A549 (cell line): ENCODE data around the gene INSC. TPM values are rescaled to one million over a fixed set of nuclear protein-coding genes. Genes with fewer than 3 reads are reported as not detected.

Source experiments
- ATAC-seq, 2 experiments: fragments of 200-7000 bp in 1 of 2; fragments of >200 bp in 1 of 2; cut with Nextera tagmentation in 1 of 2; cut with Tn5 transposase in 1 of 2; 3 replicates each; pipeline versions ENCODE4 v1.8.0 to v1.9.1; 2018 to 2020; ENCODE audit warnings: mild to moderate bottlenecking in 1 of 2, moderate library complexity in 1 of 2
- CTCF ChIA-PET: fragments of 300-600 bp; sonication (Branson Sonifier 250); formaldehyde crosslinking; extraction: SDS; loops from one replicate; lab custom pipeline; 2021; ENCODE audit warnings: antibody characterized with exemption, inconsistent platforms; lab: Yijun Ruan, JAX
- POLR2A ChIA-PET: fragments of 350-600 bp; formaldehyde crosslinking; extraction: SDS; loops from one replicate; lab custom pipeline; 2021; ENCODE audit warnings: antibody characterized with exemption, inconsistent platforms; lab: Yijun Ruan, JAX
- DNase-seq, 2 experiments: peaks; one replicate each; pipeline versions ENCODE4 v3.0.0 to v3.0.0-alpha.2; 2011 to 2016; ENCODE audit warnings: low read depth in 1 of 2, low spot score in 1 of 2
- FAIRE-seq: peaks from 2 replicates; lab custom pipeline; 2011; peaks lifted over from hg19 to GRCh38; lab: Jason Lieb, UNC
- H3K27ac ChIP-seq, 2 experiments: fragments of >200 bp; sonication (Bioruptor Twin); formaldehyde crosslinking; 3 replicates each; pipeline ENCODE4 v1.5.1; 2016 to 2017
- H3K4me1 ChIP-seq: fragments of >200 bp; sonication (Bioruptor Twin); formaldehyde crosslinking; 3 replicates; pipeline ENCODE4 v1.6.1; 2016
- H3K4me2 ChIP-seq: fragments of >200 bp; sonication (Bioruptor Twin); formaldehyde crosslinking; 3 replicates; pipeline ENCODE4 v1.6.1; 2016
- H3K4me3 ChIP-seq: fragments of >200 bp; sonication (Bioruptor Twin); formaldehyde crosslinking; 3 replicates; pipeline ENCODE4 v1.5.1; 2016
- H3K9me3 ChIP-seq: fragments of >200 bp; sonication (Bioruptor Twin); formaldehyde crosslinking; 3 replicates; pipeline ENCODE4 v1.6.1; 2016
- BHLHE40 ChIP-seq: IDR thresholded peaks from 2 replicates; pipeline ENCODE4 v1.6.1; 2012; ENCODE audit warnings: low read depth, low read length, inconsistent platforms
- CBX8 ChIP-seq: fragments of 200-600 bp; sonication (generic); IDR thresholded peaks from 2 replicates; pipeline ENCODE4 v1.6.1; 2016
- CEBPB ChIP-seq, 2 experiments: fragments of >200 bp in 1 of 2; sonication (Bioruptor Twin) in 1 of 2; formaldehyde crosslinking in 1 of 2; IDR thresholded peaks; 2 replicates each; pipeline ENCODE4 v1.6.1; 2012 to 2016
- CHD2 ChIP-seq: fragments of 150-350 bp; IDR thresholded peaks from 2 replicates; pipeline ENCODE4 v1.6.1; 2014; ENCODE audit warnings: low read length; ENCODE audit not compliant: partially characterized antibody
- EHF ChIP-seq: fragments of 250-450 bp; sonication (Bioruptor Pico); IDR thresholded peaks from 2 replicates; pipeline ENCODE4 v1.5.0; 2020; ENCODE audit warnings: mild to moderate bottlenecking
- EHMT2 ChIP-seq: fragments of 200-600 bp; sonication (generic); IDR thresholded peaks from 2 replicates; pipeline ENCODE4 v1.6.1; 2016; ENCODE audit warnings: antibody characterized with exemption, low read depth, mild to moderate bottlenecking, moderate library complexity
- EP300 ChIP-seq, 2 experiments: fragments of >200 bp; sonication (Bioruptor Twin); formaldehyde crosslinking; IDR thresholded peaks; 2 replicates in 1 of 2; 3 replicates in 1 of 2; pipeline ENCODE4 v1.6.1; 2016 to 2017
- FOSB ChIP-seq: fragments of 250-450 bp; sonication (Bioruptor Pico); IDR thresholded peaks from 2 replicates; pipeline ENCODE4 v1.5.0; 2020; ENCODE audit warnings: mild to moderate bottlenecking, moderate library complexity
- FOXS1 ChIP-seq: fragments of 250-450 bp; sonication (Bioruptor Pico); IDR thresholded peaks from 2 replicates; pipeline ENCODE4 v1.5.0; 2020; ENCODE audit warnings: mild to moderate bottlenecking, moderate library complexity
- HDAC2 ChIP-seq: fragments of 200-600 bp; sonication (generic); IDR thresholded peaks from 2 replicates; pipeline ENCODE4 v1.6.1; 2016
- HEYL ChIP-seq: fragments of 250-450 bp; sonication (Bioruptor Pico); IDR thresholded peaks from 2 replicates; pipeline ENCODE4 v1.8.0; 2021; ENCODE audit warnings: mild to moderate bottlenecking, moderate library complexity
- HOXB13 ChIP-seq: fragments of 250-450 bp; sonication (Bioruptor Pico); IDR thresholded peaks from 2 replicates; pipeline ENCODE4 v1.5.0; 2020; ENCODE audit warnings: low read depth, mild to moderate bottlenecking, moderate library complexity
- HOXB5 ChIP-seq: fragments of 250-450 bp; sonication (Bioruptor Pico); IDR thresholded peaks from 2 replicates; pipeline ENCODE4 v1.5.0; 2020; ENCODE audit warnings: mild to moderate bottlenecking, moderate library complexity
- JUN ChIP-seq, 2 experiments: fragments of >200 bp; sonication (Bioruptor Twin); formaldehyde crosslinking; IDR thresholded peaks; 2 replicates in 1 of 2; 3 replicates in 1 of 2; pipeline ENCODE4 v1.6.1; 2016 to 2017
- JUNB ChIP-seq: fragments of >200 bp; sonication (Bioruptor Twin); formaldehyde crosslinking; IDR thresholded peaks from 2 replicates; pipeline ENCODE4 v1.6.1; 2016
- KDM1A ChIP-seq: fragments of 200-600 bp; sonication (generic); IDR thresholded peaks from 2 replicates; pipeline ENCODE4 v1.6.1; 2016; ENCODE audit warnings: low read depth, mild to moderate bottlenecking
- MAZ ChIP-seq: fragments of 150-350 bp; IDR thresholded peaks from 2 replicates; pipeline ENCODE4 v1.6.1; 2014; ENCODE audit warnings: antibody characterized with exemption, low read depth, low read length, borderline replicate concordance
- MYC ChIP-seq: IDR thresholded peaks from 2 replicates; pipeline ENCODE4 v1.6.1; 2012; ENCODE audit warnings: mild to moderate bottlenecking, inconsistent platforms, low read length, improper control_type of control experiment, borderline replicate concordance
- NFE2L2 ChIP-seq: fragments of 150-350 bp; conservative IDR thresholded peaks from 2 replicates; pipeline ENCODE4 v1.6.1; 2014; ENCODE audit warnings: low read length
- POLR2AphosphoS2 ChIP-seq: conservative IDR thresholded peaks from 2 replicates; pipeline ENCODE4 v1.6.1; 2012; ENCODE audit warnings: low read length, improper control_type of control experiment, inconsistent platforms
- RNF2 ChIP-seq: fragments of 200-600 bp; sonication (generic); IDR thresholded peaks from 2 replicates; pipeline ENCODE4 v1.6.1; 2016; ENCODE audit warnings: low read depth, mild to moderate bottlenecking, antibody characterized with exemption, moderate library complexity, borderline replicate concordance
- SREBF2 ChIP-seq: fragments of 450-650 bp; IDR thresholded peaks from 2 replicates; pipeline ENCODE4 v1.6.1; 2014; ENCODE audit warnings: mild to moderate bottlenecking, moderate library complexity
- ZFP36 ChIP-seq: fragments of 450-650 bp; IDR thresholded peaks from 2 replicates; pipeline ENCODE4 v1.6.1; 2014; ENCODE audit warnings: borderline replicate concordance; ENCODE audit not compliant: partially characterized antibody
- ZNF302 ChIP-seq: fragments of 250-450 bp; sonication (Bioruptor Pico); IDR thresholded peaks from 2 replicates; pipeline ENCODE4 v1.9.0; 2021; ENCODE audit warnings: inconsistent platforms, mild to moderate bottlenecking, moderate library complexity
- WGBS: methylation state at CpG from one replicate; pipeline ENCODE4 v1.1.6; 2017; ENCODE audit errors: missing lambda C conversion rate; 5-methylcytosine and 5-hydroxymethylcytosine counted together
- polyA plus RNA-seq, 4 experiments: library from polyadenylated mRNA; depleted of rRNA in 3 of 4; stranded (reverse); fragments of >200 nt; fragmentation: RNase III in 1 of 4; extraction: RNeasy Plus Mini Kit Qiagen cat#74134 plus additional on column Dnase treatment in 1 of 4; gene quantifications; 2 replicates in 3 of 4; 3 replicates in 1 of 4; pipeline ENCODE4 v1.2.3, GENCODE V29; 2011 to 2017
- TF ChIP-seq, protein P1 (sequence below): fragments of >200 bp; sonication (Bioruptor Twin); formaldehyde crosslinking; IDR thresholded peaks from 2 replicates; pipeline ENCODE4 v1.6.1; 2016
- TF ChIP-seq, protein P2 (sequence below): IDR thresholded peaks from 2 replicates; pipeline ENCODE4 v1.6.1; 2012; ENCODE audit warnings: low read depth, borderline replicate concordance
- TF ChIP-seq, protein P3 (sequence below): fragments of 250-450 bp; sonication (Bioruptor Pico); IDR thresholded peaks from 2 replicates; pipeline ENCODE4 v1.5.0; 2020; ENCODE audit warnings: low read depth, mild to moderate bottlenecking, moderate library complexity
- TF ChIP-seq, protein P4 (sequence below): IDR thresholded peaks from 2 replicates; pipeline ENCODE4 v1.6.1; 2012
- TF ChIP-seq, protein P5 (sequence below): fragments of 150-350 bp; IDR thresholded peaks from 2 replicates; pipeline ENCODE4 v1.6.1; 2014; ENCODE audit warnings: low read depth, mild to moderate bottlenecking, low read length
- TF ChIP-seq, protein P6 (sequence below): fragments of 200-600 bp; sonication (generic); IDR thresholded peaks from 2 replicates; pipeline ENCODE4 v1.6.1; 2016; ENCODE audit warnings: antibody characterized with exemption, mild to moderate bottlenecking, moderate library complexity

The INSC gene
- polyA plus RNA-seq, 2 of the 4 experiments (the other 2 are of a cell fraction), result not detected

DNA sequence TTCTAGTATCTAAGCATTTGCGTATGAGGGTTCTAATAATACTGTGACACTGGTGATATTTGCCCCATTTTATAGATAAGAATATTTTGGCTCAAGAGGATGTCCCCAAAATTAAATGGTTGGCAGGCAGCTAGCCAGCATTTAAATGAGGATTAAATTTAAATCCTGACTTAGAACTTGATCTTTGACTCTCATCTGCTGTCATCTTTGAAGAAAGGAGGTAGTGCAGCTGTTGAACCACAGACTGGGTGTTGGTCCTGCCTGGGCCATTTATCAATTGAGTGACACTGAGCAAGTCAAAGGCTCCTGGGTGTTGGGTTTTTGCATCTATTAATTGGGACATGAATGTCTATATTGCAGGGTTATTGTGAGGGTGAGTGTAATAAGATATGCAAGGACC is 112.3 kb downstream of the INSC start:
- WGBS, result 91% methylated on average over 1 of the region's 1 CpG
- H3K27ac ChIP-seq, result no peak overlapping the region
- ATAC-seq (no peak), DNase-seq (no peak), FAIRE-seq (no peak)
- no peak for TF ChIP-seq POLR2AphosphoS2
- no peak for TF ChIP-seq EP300 (IDR thresholded peaks at IDR 0.05)
- TF ChIP-seq, protein P1, sequence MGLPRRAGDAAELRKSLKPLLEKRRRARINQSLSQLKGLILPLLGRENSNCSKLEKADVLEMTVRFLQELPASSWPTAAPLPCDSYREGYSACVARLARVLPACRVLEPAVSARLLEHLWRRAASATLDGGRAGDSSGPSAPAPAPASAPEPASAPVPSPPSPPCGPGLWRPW, result no peak
- TF ChIP-seq, protein P2, sequence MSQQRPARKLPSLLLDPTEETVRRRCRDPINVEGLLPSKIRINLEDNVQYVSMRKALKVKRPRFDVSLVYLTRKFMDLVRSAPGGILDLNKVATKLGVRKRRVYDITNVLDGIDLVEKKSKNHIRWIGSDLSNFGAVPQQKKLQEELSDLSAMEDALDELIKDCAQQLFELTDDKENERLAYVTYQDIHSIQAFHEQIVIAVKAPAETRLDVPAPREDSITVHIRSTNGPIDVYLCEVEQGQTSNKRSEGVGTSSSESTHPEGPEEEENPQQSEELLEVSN, result no peak
- TF ChIP-seq FOXS1 (CRISPR knock-in tag), result no peak
- TF ChIP-seq, protein P3, sequence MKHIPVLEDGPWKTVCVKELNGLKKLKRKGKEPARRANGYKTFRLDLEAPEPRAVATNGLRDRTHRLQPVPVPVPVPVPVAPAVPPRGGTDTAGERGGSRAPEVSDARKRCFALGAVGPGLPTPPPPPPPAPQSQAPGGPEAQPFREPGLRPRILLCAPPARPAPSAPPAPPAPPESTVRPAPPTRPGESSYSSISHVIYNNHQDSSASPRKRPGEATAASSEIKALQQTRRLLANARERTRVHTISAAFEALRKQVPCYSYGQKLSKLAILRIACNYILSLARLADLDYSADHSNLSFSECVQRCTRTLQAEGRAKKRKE (CRISPR knock-in tag), result no peak
- no peak for TF ChIP-seq EHF (CRISPR knock-in tag)
- TF ChIP-seq CEBPB (IDR thresholded peaks at IDR 0.05), result no peak
- no peak for TF ChIP-seq ZNF302 (CRISPR knock-in tag)
- TF ChIP-seq HOXB13 (CRISPR knock-in tag), result no peak
- no peak for TF ChIP-seq HEYL (CRISPR knock-in tag)
- TF ChIP-seq, protein P4, sequence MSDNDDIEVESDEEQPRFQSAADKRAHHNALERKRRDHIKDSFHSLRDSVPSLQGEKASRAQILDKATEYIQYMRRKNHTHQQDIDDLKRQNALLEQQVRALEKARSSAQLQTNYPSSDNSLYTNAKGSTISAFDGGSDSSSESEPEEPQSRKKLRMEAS, result no peak
- ChIA-PET CTCF (interaction anchor here (1.6 kb wide), 1 partner anchor 31 kb away, joined by 5 read pairs; no protein-coding TSS in a partner anchor), POLR2A (no interaction called here)
- no peaks in the 10 kb centered on the region for H3K4me1 ChIP-seq
- no peak overlapping the region for H3K4me3 ChIP-seq
- H3K9me3 ChIP-seq, result no peaks in the 10 kb centered on the region
- H3K4me2 ChIP-seq, result no peak overlapping the region

DNA sequence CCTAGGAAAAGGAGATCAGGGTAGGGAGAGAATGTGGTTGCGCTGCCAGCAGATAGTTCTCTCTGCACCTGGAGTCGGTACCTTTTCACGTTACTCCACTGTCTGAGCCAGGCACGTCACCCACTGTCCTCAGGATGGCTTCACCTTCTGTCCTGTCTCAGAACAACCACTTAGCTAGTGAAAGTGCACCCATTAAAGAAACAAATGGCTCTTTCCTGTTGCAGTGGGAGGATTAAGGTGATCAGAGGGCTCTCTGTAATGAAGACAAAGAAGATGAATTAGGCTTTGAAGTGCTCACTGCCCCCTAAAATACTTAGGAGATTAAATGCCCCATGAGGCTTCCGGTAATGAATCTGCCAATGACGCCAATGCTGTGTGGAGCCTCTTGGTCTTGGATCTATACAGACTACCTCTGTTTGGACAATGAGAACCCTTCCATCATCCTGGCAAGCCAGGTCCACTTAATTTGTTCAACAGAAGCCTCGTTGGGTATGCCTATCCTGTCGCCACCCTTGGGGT is 113.7 kb downstream of the INSC start:
- WGBS, result 26% methylated on average over 8 of the region's 8 CpGs

DNA sequence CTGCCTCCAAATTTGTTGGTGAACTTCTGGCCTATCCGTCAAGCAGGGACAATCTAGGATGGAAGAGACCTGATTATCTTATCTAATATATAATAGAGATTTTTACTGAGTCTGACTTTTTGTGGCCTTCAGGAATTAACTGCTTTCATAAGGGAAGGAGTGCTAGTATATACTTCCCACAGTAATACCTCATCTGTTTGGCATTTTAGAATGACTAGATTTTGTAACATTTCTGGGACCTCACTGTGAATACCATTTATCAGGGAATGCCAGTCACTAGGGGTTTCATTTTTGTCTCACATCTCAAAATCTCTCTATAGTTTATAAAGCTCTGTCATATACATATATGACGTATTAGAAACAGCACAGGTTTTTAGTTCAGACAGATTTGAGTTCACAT is 114.3 kb downstream of the INSC start:
- ChIA-PET CTCF (no interaction called here), POLR2A (no interaction called here)
- Histone ChIP-seq H3K4me2 (no peak overlapping the region), H3K9me3 (no peaks in the 10 kb centered on the region), H3K4me3 (no peak overlapping the region), H3K4me1 (no peaks in the 10 kb centered on the region), H3K27ac (no peak overlapping the region)
- no peak for DNase-seq
- WGBS, result 0% methylated on average over 2 of the region's 2 CpGs
- no peak for FAIRE-seq
- no peak for ATAC-seq
- TF ChIP-seq FOSB (CRISPR knock-in tag) (no peak), MAZ (no peak), JUNB (no peak), MYC (no peak), ZFP36 (no peak), KDM1A (no peak), NFE2L2 (no peak)
- TF ChIP-seq, protein P5, sequence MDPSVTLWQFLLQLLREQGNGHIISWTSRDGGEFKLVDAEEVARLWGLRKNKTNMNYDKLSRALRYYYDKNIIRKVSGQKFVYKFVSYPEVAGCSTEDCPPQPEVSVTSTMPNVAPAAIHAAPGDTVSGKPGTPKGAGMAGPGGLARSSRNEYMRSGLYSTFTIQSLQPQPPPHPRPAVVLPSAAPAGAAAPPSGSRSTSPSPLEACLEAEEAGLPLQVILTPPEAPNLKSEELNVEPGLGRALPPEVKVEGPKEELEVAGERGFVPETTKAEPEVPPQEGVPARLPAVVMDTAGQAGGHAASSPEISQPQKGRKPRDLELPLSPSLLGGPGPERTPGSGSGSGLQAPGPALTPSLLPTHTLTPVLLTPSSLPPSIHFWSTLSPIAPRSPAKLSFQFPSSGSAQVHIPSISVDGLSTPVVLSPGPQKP, result no peak
- TF ChIP-seq, protein P6, sequence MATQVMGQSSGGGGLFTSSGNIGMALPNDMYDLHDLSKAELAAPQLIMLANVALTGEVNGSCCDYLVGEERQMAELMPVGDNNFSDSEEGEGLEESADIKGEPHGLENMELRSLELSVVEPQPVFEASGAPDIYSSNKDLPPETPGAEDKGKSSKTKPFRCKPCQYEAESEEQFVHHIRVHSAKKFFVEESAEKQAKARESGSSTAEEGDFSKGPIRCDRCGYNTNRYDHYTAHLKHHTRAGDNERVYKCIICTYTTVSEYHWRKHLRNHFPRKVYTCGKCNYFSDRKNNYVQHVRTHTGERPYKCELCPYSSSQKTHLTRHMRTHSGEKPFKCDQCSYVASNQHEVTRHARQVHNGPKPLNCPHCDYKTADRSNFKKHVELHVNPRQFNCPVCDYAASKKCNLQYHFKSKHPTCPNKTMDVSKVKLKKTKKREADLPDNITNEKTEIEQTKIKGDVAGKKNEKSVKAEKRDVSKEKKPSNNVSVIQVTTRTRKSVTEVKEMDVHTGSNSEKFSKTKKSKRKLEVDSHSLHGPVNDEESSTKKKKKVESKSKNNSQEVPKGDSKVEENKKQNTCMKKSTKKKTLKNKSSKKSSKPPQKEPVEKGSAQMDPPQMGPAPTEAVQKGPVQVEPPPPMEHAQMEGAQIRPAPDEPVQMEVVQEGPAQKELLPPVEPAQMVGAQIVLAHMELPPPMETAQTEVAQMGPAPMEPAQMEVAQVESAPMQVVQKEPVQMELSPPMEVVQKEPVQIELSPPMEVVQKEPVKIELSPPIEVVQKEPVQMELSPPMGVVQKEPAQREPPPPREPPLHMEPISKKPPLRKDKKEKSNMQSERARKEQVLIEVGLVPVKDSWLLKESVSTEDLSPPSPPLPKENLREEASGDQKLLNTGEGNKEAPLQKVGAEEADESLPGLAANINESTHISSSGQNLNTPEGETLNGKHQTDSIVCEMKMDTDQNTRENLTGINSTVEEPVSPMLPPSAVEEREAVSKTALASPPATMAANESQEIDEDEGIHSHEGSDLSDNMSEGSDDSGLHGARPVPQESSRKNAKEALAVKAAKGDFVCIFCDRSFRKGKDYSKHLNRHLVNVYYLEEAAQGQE, result no peak

More for the DNA sequence above, 113.7 kb downstream of the INSC start:
- no peak for DNase-seq
- POLR2A ChIA-PET, result no interaction called here
- Histone ChIP-seq H3K4me2 (no peak overlapping the region), H3K9me3 (no peaks in the 10 kb centered on the region), H3K4me3 (no peak overlapping the region), H3K27ac (no peak overlapping the region), H3K4me1 (no peaks in the 10 kb centered on the region)
- no peak for ATAC-seq
- CTCF ChIA-PET, result no interaction called here
- TF ChIP-seq, protein P1, result no peak
- TF ChIP-seq EHMT2 (no peak), FOSB (CRISPR knock-in tag) (no peak), HDAC2 (no peak), HEYL (CRISPR knock-in tag) (no peak), CBX8 (no peak), EHF (CRISPR knock-in tag) (no peak), JUN (IDR thresholded peaks at IDR 0.05) (no peak), CHD2 (no peak), BHLHE40 (no peak), HOXB5 (CRISPR knock-in tag) (no peak), ZNF302 (CRISPR knock-in tag) (no peak), SREBF2 (no peak), RNF2 (no peak), JUNB (no peak)
- TF ChIP-seq, protein P3 (CRISPR knock-in tag), result no peak
- no peak for FAIRE-seq
